Measurements from ENCODE around the gene IFRD2. TPM values are rescaled to one million over a fixed set of nuclear protein-coding genes. Genes with fewer than 3 reads are reported as not detected.
A peak's percentile ranks its signal among the peaks of the same experiment; 100 is the strongest.

IFRD2 gene
- total and polyA plus RNA-seq, 9 of the 15 experiments (the other 6 are each of a cell fraction or from before 2014, with no cell fraction given), result 30.5 to 115 (median 52.8) TPM

DNA sequence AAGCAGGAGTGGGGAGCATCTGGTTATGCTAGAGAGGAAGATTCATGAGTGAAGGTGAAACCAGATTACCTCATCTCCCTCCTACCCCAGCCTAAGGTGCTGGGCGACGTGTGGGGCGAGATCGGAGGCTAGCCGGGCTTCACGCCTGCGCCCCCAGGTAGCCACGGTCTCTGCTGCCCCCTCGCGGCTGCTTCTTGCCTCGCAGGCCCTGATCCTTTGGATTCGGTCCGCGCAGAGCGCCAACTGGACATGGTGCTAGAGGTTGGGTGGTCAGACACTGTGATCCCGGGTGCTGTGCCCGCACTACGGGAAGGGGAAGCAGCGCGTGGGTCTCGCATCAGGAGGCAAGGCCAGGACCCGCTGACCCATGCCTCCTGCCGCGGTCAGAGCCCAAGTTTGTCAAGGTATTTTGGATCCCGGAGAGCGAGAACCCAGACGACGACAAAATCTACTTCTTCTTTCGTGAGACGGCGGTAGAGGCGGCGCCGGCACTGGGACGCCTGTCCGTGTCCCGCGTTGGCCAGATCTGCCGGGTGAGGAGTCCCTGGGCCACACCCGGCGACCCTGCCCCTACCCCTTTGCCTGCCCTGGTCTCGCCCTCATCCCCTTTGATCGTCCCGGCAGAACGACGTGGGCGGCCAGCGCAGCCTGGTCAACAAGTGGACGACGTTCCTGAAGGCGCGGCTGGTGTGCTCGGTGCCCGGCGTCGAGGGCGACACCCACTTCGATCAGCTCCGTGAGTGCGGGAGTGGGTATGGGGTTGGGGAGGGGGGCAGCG is 19.1 kb downstream of the IFRD2 start (continued):
- TF ChIP-seq, protein P1, sequence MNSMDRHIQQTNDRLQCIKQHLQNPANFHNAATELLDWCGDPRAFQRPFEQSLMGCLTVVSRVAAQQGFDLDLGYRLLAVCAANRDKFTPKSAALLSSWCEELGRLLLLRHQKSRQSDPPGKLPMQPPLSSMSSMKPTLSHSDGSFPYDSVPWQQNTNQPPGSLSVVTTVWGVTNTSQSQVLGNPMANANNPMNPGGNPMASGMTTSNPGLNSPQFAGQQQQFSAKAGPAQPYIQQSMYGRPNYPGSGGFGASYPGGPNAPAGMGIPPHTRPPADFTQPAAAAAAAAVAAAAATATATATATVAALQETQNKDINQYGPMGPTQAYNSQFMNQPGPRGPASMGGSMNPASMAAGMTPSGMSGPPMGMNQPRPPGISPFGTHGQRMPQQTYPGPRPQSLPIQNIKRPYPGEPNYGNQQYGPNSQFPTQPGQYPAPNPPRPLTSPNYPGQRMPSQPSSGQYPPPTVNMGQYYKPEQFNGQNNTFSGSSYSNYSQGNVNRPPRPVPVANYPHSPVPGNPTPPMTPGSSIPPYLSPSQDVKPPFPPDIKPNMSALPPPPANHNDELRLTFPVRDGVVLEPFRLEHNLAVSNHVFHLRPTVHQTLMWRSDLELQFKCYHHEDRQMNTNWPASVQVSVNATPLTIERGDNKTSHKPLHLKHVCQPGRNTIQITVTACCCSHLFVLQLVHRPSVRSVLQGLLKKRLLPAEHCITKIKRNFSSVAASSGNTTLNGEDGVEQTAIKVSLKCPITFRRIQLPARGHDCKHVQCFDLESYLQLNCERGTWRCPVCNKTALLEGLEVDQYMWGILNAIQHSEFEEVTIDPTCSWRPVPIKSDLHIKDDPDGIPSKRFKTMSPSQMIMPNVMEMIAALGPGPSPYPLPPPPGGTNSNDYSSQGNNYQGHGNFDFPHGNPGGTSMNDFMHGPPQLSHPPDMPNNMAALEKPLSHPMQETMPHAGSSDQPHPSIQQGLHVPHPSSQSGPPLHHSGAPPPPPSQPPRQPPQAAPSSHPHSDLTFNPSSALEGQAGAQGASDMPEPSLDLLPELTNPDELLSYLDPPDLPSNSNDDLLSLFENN (IDR thresholded peaks at IDR 0.05; ENCODE audit: low read depth in 2 of 2, low read length in 2 of 2), result 0 out of 4 replicates have a peak, but pooled peaks of 1 of the 2 experiments have one; percentile 18
- TF ChIP-seq SP1 (CRISPR knock-in tag; IDR thresholded peaks at IDR 0.05) (peak; percentile 74), TAF1 (IDR thresholded peaks at IDR 0.05; ENCODE audit: control insufficient read depth, extremely low read depth, insufficient read depth, low read length, severe bottlenecking) (peak; percentile 15), KDM2B (CRISPR knock-in tag; IDR thresholded peaks at IDR 0.05) (no peak), ZBTB2 (IDR thresholded peaks at IDR 0.05) (no peak), NCOA4 (IDR thresholded peaks at IDR 0.05; ENCODE audit: partially characterized antibody) (no peak), CC2D1A (IDR thresholded peaks at IDR 0.05) (peak; percentile 68), ZNF316 (IDR thresholded peaks at IDR 0.05) (no peak), ZNF165 (CRISPR knock-in tag; IDR thresholded peaks at IDR 0.05; ENCODE audit: borderline replicate concordance) (no peak), REST (IDR thresholded peaks at IDR 0.05; ENCODE audit: borderline replicate concordance) (peak; percentile 93), REST (CRISPR knock-in tag; IDR thresholded peaks at IDR 0.05; ENCODE audit: low read depth) (no peak), MTA3 (IDR thresholded peaks at IDR 0.05; ENCODE audit: borderline replicate concordance) (peak; percentile 74; the same call in 1 of the 2 replicates)
- TF ChIP-seq, protein P2, sequence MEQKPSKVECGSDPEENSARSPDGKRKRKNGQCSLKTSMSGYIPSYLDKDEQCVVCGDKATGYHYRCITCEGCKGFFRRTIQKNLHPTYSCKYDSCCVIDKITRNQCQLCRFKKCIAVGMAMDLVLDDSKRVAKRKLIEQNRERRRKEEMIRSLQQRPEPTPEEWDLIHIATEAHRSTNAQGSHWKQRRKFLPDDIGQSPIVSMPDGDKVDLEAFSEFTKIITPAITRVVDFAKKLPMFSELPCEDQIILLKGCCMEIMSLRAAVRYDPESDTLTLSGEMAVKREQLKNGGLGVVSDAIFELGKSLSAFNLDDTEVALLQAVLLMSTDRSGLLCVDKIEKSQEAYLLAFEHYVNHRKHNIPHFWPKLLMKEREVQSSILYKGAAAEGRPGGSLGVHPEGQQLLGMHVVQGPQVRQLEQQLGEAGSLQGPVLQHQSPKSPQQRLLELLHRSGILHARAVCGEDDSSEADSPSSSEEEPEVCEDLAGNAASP (IDR thresholded peaks at IDR 0.05), result no peak
